Activated CD4-positive, alpha-beta T cell treated with anti-CD3 and anti-CD28 coated beads, Interleukin-10, Interleukin-2, amounts not matched to agents 100 ng/mL and 50 ng/mL, durations not matched to agents 16 hours and 8 hours (primary cell): ENCODE data around the gene TMTC4.

Source experiments
- DNase-seq: peaks from one replicate; pipeline ENCODE4 v3.0.0-alpha.2; 2020

TMTC4 gene

GRCh38 chr13:100665403-100665802, 9.2 kb downstream of the TMTC4 start:
- no peak for DNase-seq

- no peak for DNase-seq
Measured at GRCh38 chr13:100664171-100664900, 10.3 kb downstream of the TMTC4 start.

- no peak for DNase-seq
Measured at GRCh38 chr13:100662468-100663211, 12.0 kb downstream of the TMTC4 start.

- DNase-seq = no peak
Measured at GRCh38 chr13:100660761-100661160, 13.8 kb downstream of the TMTC4 start.

GRCh38 chr13:100659578-100659977, 15.0 kb downstream of the TMTC4 start:
- DNase-seq = no peak

- DNase-seq = peak; percentile 36
Measured at GRCh38 chr13:100658363-100658762, 16.2 kb downstream of the TMTC4 start.

GRCh38 chr13:100657881-100658315, 16.7 kb downstream of the TMTC4 start:
- no peak for DNase-seq

- no peak for DNase-seq
Measured at GRCh38 chr13:100652510-100652909, 22.1 kb downstream of the TMTC4 start.

GRCh38 chr13:100650326-100650725, 24.3 kb downstream of the TMTC4 start:
- DNase-seq = no peak

- no peak for DNase-seq
Measured at GRCh38 chr13:100648354-100648753, 26.2 kb downstream of the TMTC4 start.

GRCh38 chr13:100646871-100647270, 27.7 kb downstream of the TMTC4 start:
- DNase-seq = no peak

- DNase-seq = no peak
Measured at GRCh38 chr13:100646030-100646673, 28.4 kb downstream of the TMTC4 start.

- DNase-seq = no peak
Measured at GRCh38 chr13:100645382-100645781, 29.2 kb downstream of the TMTC4 start.

GRCh38 chr13:100644371-100644770, 30.2 kb downstream of the TMTC4 start:
- no peak for DNase-seq

- no peak for DNase-seq
Measured at GRCh38 chr13:100637796-100638195, 36.8 kb downstream of the TMTC4 start.

- DNase-seq = no peak
Measured at GRCh38 chr13:100637380-100637779, 37.2 kb downstream of the TMTC4 start.

- no peak for DNase-seq
Measured at GRCh38 chr13:100636441-100636840, 38.2 kb downstream of the TMTC4 start.

GRCh38 chr13:100636004-100636403, 38.6 kb downstream of the TMTC4 start:
- DNase-seq = no peak

- DNase-seq = no peak
Measured at GRCh38 chr13:100634696-100635095, 39.9 kb downstream of the TMTC4 start.

- no peak for DNase-seq
Measured at GRCh38 chr13:100633461-100633860, 41.1 kb downstream of the TMTC4 start.

- no peak for DNase-seq
Measured at GRCh38 chr13:100630555-100630954, 44.0 kb downstream of the TMTC4 start.

- no peak for DNase-seq
Measured at GRCh38 chr13:100627120-100627519, 47.5 kb downstream of the TMTC4 start.

GRCh38 chr13:100625447-100625846, 49.1 kb downstream of the TMTC4 start:
- no peak for DNase-seq

- DNase-seq = no peak
Measured at GRCh38 chr13:100620792-100621191, 53.8 kb downstream of the TMTC4 start.
